Measurements from ENCODE around the gene INPP5A. TPM values are rescaled to one million over a fixed set of nuclear protein-coding genes. Genes with fewer than 3 reads are reported as not detected.

The INPP5A gene
- total RNA-seq, 2 donors from 2014 or later: 9.2 to 14.5 TPM

GRCh38 chr10:132609211-132609610 is 71.6 kb downstream of the INPP5A start:
- H3K27me3 ChIP-seq: no peaks in the 10 kb centered on the region
- no peaks in the 10 kb centered on the region for H3K9me3 ChIP-seq
- ATAC-seq: no peak
- no peak overlapping the region for H3K4me3 ChIP-seq
- H3K36me3 ChIP-seq (replicated peaks in 1 of 2; ENCODE audit: insufficient read depth in 1 of 2, low read depth in 2 of 2): no peaks in the 10 kb centered on the region
- H3K4me1 ChIP-seq: peaks cover 3% of the 10 kb centered on the region
- TF ChIP-seq CTCF (IDR thresholded peaks at IDR 0.05): no peak
- no peak for TF ChIP-seq POLR2A (IDR thresholded peaks at IDR 0.05)
- 92 to 96% methylated on average over 14 of the region's 14 CpGs for WGBS, 2 donors
- no peak overlapping the region for H3K27ac ChIP-seq
- DNase-seq: no peak
- intact Hi-C loops (cut with DNase I): no loop called here

- no peak overlapping the region for H3K27ac ChIP-seq
- no peaks in the 10 kb centered on the region for H3K27me3 ChIP-seq
- TF ChIP-seq POLR2A (IDR thresholded peaks at IDR 0.05): no peak
- TF ChIP-seq CTCF (IDR thresholded peaks at IDR 0.05): no peak
- H3K4me1 ChIP-seq: peaks cover 3% of the 10 kb centered on the region
- H3K36me3 ChIP-seq (replicated peaks in 1 of 2; ENCODE audit: insufficient read depth in 1 of 2, low read depth in 2 of 2): no peaks in the 10 kb centered on the region
- intact Hi-C loops (cut with DNase I): no loop called here
- 92 to 93% methylated on average over 3 to 16 of the region's 20 CpGs for WGBS, 2 donors
- no peaks in the 10 kb centered on the region for H3K9me3 ChIP-seq
- no peak overlapping the region for H3K4me3 ChIP-seq
- ATAC-seq: no peak
- peak in 1 of 4 donors; percentile 6 for DNase-seq
These were observed 72.6 kb downstream of the INPP5A start for GRCh38 chr10:132610071-132610701.

GRCh38 chr10:132611026-132611910 is 73.7 kb downstream of the INPP5A start:
- H3K9me3 ChIP-seq: no peaks in the 10 kb centered on the region
- no peak overlapping the region for H3K27ac ChIP-seq
- ATAC-seq: no peak
- no peaks in the 10 kb centered on the region for H3K27me3 ChIP-seq
- H3K4me1 ChIP-seq: no peaks in the 10 kb centered on the region
- H3K4me3 ChIP-seq: no peak overlapping the region
- TF ChIP-seq CTCF (IDR thresholded peaks at IDR 0.05): no peak
- TF ChIP-seq POLR2A (IDR thresholded peaks at IDR 0.05): no peak
- no peaks in the 10 kb centered on the region for H3K36me3 ChIP-seq (replicated peaks in 1 of 2; ENCODE audit: insufficient read depth in 1 of 2, low read depth in 2 of 2)
- 80 to 89% methylated on average over 5 of the region's 5 CpGs for WGBS, 2 donors
- intact Hi-C loops (cut with DNase I): no loop called here
- DNase-seq: peak in 1 of 4 donors; percentile 5

- no peaks in the 10 kb centered on the region for H3K9me3 ChIP-seq
- H3K4me3 ChIP-seq: no peak overlapping the region
- peak in 1 of 4 donors; percentile 7 for DNase-seq
- H3K27me3 ChIP-seq: no peaks in the 10 kb centered on the region
- intact Hi-C loops (cut with DNase I): no loop called here
- no peaks in the 10 kb centered on the region for H3K4me1 ChIP-seq
- TF ChIP-seq CTCF (IDR thresholded peaks at IDR 0.05): no peak
- no peak for TF ChIP-seq POLR2A (IDR thresholded peaks at IDR 0.05)
- no peak overlapping the region for H3K27ac ChIP-seq
- no peak for ATAC-seq
- 52 to 79% methylated on average over 3 of the region's 3 CpGs for WGBS, 2 donors
- H3K36me3 ChIP-seq (replicated peaks in 1 of 2; ENCODE audit: insufficient read depth in 1 of 2, low read depth in 2 of 2): no peaks in the 10 kb centered on the region
These were observed 74.4 kb downstream of the INPP5A start for GRCh38 chr10:132611986-132612385.
